VCaP (cell line): ENCODE measurements around the gene BNIP1.

Experiments
- H3K27ac ChIP-seq: fragments of 450-650 bp; 2 replicates; pipeline ENCODE4 v1.5.1; 2017
- TF ChIP-seq, protein P1 (sequence below): fragments of 450-650 bp; conservative IDR thresholded peaks from 2 replicates; pipeline ENCODE4 v1.5.1; 2017; ENCODE audit warnings: mild to moderate bottlenecking, moderate library complexity

The BNIP1 gene

GRCh38 chr5:173213236-173213933 is 69.1 kb downstream of the BNIP1 start:
- TF ChIP-seq, protein P1, sequence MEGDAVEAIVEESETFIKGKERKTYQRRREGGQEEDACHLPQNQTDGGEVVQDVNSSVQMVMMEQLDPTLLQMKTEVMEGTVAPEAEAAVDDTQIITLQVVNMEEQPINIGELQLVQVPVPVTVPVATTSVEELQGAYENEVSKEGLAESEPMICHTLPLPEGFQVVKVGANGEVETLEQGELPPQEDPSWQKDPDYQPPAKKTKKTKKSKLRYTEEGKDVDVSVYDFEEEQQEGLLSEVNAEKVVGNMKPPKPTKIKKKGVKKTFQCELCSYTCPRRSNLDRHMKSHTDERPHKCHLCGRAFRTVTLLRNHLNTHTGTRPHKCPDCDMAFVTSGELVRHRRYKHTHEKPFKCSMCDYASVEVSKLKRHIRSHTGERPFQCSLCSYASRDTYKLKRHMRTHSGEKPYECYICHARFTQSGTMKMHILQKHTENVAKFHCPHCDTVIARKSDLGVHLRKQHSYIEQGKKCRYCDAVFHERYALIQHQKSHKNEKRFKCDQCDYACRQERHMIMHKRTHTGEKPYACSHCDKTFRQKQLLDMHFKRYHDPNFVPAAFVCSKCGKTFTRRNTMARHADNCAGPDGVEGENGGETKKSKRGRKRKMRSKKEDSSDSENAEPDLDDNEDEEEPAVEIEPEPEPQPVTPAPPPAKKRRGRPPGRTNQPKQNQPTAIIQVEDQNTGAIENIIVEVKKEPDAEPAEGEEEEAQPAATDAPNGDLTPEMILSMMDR = no peak
- no peak overlapping the region for H3K27ac ChIP-seq
